ENCODE results near the gene XRCC3.

GRCh38 chr14:103746701-103747100 is 31.4 kb upstream of the XRCC3 start:
- TF ChIP-seq CTCF (IDR thresholded peaks at IDR 0.05; ENCODE audit: low read length) (no peak), EZH2 (IDR thresholded peaks at IDR 0.05; ENCODE audit: borderline replicate concordance, low read length) (no peak)
